ENCODE results near the gene DYNC1I2.
"Not testable (repeated sequence)": the region's sequence is repeated elsewhere in the genome, so short reads cannot be mapped to it uniquely, and the experiment has no call there.

The DYNC1I2 gene

DNA sequence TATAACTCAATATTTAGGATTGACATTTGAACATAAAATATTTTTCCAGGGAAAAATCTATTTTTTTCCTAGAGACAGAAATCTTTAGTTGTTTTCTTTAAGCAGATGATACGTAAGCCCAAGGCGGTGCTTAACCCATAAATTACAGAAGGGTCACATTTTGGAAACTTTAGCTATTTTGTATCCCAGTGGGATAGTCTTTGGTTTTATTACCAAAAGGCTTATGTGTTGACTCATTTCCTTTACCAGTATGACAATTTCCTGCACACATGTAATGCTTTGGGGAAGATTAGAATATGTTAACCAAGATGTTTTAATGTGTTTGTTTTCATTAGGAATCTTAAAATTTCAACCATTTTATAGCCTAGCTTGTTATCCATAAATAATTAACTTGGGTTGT lies 24.8 kb downstream of the DYNC1I2 start:
- DNase-seq (ENCODE audit: low spot score) (peak; percentile 9), FAIRE-seq (no peak)

GRCh38 chr2:171718720-171719119 lies 31.5 kb downstream of the DYNC1I2 start:
- FAIRE-seq (no peak), DNase-seq (ENCODE audit: low spot score) (no peak)

- no peak for DNase-seq (ENCODE audit: low spot score)
- no peak for FAIRE-seq
These were observed 32.4 kb downstream of the DYNC1I2 start for GRCh38 chr2:171719660-171720059.

DNA sequence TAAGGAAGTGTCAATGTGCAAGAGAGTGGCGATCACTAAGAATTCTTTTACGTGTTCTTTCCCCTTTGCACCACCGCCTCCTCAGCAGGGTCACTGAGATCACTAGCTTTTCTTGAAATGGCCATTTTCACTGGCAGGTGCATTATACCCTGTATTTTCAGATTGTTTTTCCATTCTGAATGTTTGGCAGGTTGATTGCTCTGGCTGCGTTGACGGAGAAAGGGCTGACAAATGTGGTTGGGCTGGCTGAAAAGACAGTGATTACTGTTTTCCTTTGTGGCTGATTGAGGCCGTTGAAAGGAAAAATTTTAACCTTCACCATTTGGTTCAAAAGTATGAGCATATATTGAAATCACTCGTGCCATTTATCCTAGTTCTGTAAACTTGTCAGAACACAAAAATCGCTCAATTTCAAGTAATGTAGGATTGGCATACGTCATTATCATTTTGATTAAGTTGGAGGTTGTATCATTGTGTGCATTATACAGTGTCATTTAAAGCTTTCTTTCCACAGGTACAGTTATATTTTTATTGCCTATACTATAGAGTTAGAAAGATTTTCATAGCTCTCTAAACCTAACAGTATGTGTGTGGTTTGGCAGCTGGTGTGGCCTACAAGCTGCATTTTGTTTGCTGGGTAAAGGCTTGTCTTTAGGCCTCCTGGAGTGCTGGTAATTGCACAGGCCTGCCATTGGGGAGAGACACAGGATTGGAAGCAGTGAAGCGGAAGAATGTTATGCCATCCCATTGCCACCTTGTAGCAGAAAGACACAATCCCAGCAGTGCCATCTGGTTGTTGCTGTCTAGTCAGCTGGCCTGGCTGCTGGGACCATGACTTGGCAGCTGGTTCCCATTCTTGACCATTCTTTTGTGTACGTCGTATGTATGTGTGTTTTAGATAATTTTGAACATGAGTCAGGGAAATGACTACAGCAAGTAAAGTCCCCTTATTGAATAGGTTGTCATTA lies 36.7 kb downstream of the DYNC1I2 start:
- FAIRE-seq (peak; percentile 44), DNase-seq (ENCODE audit: low spot score) (no peak)

GRCh38 chr2:171726847-171727450 lies 39.7 kb downstream of the DYNC1I2 start:
- DNase-seq (ENCODE audit: low spot score) (no peak), FAIRE-seq (no peak)

GRCh38 chr2:171728989-171729951 lies 42.0 kb downstream of the DYNC1I2 start:
- FAIRE-seq (no peak), DNase-seq (ENCODE audit: low spot score) (no peak)

GRCh38 chr2:171729952-171730317 lies 42.7 kb downstream of the DYNC1I2 start:
- FAIRE-seq (no peak), DNase-seq (ENCODE audit: low spot score) (no peak)

DNA sequence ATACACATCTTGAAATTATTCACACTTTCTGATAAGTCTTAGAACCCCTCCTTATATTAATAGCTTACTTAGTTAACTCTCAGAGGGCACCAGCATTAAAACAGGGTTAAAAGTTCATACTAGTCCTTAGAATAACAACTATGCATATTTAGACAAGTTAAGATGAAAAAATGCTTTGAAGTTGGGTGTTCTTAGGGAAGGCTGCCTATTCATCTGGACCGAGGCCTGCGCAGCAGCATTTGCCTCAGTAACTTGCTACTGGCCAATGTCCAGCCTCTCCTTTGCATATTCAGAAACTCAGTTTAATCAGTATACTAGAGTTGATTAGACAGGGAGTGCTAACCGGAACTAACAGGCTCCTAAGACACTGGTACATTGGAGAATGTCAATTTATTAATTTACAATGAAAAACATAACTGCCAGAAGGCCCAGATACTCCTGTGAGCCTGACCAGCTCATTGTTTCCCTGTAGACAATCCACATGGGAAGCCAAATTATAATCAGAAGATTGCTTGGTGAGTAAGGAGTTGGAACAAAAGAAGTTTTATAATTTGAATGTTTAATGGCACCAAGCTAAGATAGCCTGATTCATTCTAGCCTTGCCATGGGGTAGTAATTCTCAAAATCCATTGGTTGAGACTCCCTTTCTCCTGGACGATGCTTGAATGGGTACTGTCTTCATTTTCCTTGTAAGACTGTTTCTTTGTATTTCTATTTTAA lies 48.9 kb downstream of the DYNC1I2 start:
- DNase-seq (ENCODE audit: low spot score) (no peak), FAIRE-seq (no peak)

DNA sequence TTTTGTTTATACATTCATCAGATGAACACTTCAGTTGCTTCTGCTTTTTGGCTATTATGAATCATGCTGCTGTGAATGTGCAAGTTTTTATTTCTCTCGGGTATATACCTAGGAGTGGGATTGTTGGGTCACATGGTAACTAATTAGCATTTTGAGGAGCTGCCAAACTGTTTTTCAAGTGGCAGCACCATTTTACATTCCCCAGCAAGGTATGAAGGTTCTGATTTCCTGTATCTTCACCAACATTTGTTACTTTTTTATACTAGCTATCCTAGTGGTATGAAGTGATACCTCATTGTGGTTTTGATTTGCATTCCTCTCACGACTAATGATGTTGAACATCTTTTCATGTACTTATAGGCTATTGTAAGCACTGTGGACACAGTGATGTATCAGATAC lies 53.9 kb downstream of the DYNC1I2 start:
- peak; percentile 74 for FAIRE-seq
- no peak for DNase-seq (ENCODE audit: low spot score)

- FAIRE-seq (no peak), DNase-seq (ENCODE audit: low spot score) (no peak)
These were observed 55.5 kb downstream of the DYNC1I2 start for GRCh38 chr2:171742760-171743159.

DNA sequence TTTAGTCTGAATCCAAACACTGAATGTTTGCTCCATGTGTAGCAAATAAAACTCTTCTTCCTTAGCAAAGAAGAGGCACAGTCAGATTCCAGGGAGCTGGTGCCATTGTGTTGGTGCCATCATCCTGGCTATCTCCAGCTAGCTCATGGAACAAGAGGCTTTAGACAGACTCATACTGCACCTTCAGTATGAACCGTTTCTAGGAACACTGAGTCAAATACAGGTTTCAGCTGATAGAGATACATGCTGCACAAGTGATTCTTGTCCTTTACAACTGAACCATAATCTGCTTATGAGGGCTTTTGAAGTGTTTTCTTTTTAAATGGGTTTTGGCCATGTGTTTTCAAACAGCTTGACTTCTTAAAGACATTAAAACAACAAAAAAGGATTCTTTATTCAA lies 57.9 kb downstream of the DYNC1I2 start:
- no peak for FAIRE-seq

DNA sequence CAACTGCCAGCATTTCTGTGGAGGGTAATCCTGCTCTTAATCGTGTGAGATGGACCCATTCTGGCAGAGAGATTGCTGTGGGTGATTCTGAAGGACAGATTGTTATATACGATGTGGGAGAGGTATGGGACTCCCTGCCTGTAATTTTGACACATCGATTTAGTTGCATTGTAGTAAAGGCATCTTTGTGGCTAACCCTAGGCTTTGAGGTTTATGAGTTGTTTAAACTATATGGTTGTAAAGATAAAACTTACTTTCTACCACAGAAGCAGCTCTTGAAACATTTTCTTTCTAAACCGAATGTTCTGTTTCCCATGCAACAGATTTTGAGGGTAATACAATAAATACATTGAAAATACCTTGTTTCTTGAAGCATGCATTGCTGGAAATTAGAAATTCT lies 58.5 kb downstream of the DYNC1I2 start:
- DNase-seq (ENCODE audit: low spot score) (no peak), FAIRE-seq (no peak)

More for the DNA sequence above, 57.9 kb downstream of the DYNC1I2 start:
- no peak for DNase-seq (ENCODE audit: low spot score)

DNA sequence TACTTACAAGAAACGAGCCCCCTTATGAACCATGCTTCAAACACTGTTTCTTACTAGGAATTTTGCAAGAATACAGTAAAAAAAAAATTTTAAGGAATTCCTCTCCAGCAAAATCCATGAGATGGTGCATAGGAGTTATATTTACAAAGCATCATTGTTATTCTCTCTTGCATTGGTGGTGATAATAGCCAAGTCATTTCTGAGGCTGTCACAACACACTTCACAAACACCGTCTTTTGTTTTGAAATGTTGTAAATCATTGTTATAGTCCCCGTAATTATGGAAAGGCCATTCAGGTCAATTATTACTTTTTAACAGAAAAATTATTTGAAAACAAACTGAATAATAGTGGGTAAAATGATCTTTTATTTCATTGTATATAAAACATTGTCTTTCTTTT lies 60.1 kb downstream of the DYNC1I2 start:
- DNase-seq (ENCODE audit: low spot score) = no peak

GRCh38 chr2:171754254-171754939 lies 67.1 kb downstream of the DYNC1I2 start:
- DNase-seq (ENCODE audit: low spot score) (no peak), FAIRE-seq (no peak)

More for the DNA sequence above, 60.1 kb downstream of the DYNC1I2 start:
- FAIRE-seq = no peak

- not testable (repeated sequence) for DNase-seq (ENCODE audit: low spot score); FAIRE-seq
These were observed 71.5 kb downstream of the DYNC1I2 start for GRCh38 chr2:171758762-171759161.

- DNase-seq (ENCODE audit: low spot score); FAIRE-seq: not testable (repeated sequence)
These were observed 73.9 kb downstream of the DYNC1I2 start for GRCh38 chr2:171761176-171761575.

- FAIRE-seq (no peak), DNase-seq (ENCODE audit: low spot score) (no peak)
These were observed 75.8 kb downstream of the DYNC1I2 start for GRCh38 chr2:171762879-171763573.

GRCh38 chr2:171763602-171764001 lies 76.3 kb downstream of the DYNC1I2 start:
- DNase-seq (ENCODE audit: low spot score) = no peak

GRCh38 chr2:171771463-171771862 lies 84.2 kb downstream of the DYNC1I2 start:
- no peak for DNase-seq (ENCODE audit: low spot score)
- FAIRE-seq = no peak

More at GRCh38 chr2:171763602-171764001, 76.3 kb downstream of the DYNC1I2 start:
- no peak for FAIRE-seq

DNA sequence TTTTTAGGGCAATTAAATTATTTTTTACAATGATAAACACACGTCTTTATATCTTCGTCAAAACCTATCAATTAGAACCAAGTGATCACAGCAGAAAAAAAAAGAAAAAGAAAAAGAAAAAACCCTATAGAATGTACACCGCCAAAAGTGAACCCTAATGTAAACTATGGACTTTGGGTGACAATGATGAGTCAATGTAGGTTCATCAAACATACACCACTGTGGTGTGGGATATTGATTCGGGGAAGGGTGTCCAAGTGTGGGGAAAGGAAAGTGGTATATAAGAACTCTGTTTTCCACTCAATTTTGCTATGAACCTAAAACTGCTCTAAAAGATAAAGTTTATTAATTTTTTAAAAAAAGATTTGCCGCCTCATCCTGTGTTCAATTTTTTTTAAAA lies 85.1 kb downstream of the DYNC1I2 start:
- FAIRE-seq (no peak), DNase-seq (ENCODE audit: low spot score) (no peak)
